HG03060 (cell line): Measurements from ENCODE around the gene RERE.

ENCODE experiments used
- ATAC-seq: cut with Tn5 transposase; IDR thresholded peaks from one replicate; pipeline ENCODE4 v1.9.1; 2021; ENCODE audit warnings: low read depth, moderate number of reproducible peaks; ENCODE audit not compliant: unreplicated experiment

RERE gene

GRCh38 chr1:8677782-8678181 lies 139.7 kb downstream of the RERE start:
- no peak for ATAC-seq

GRCh38 chr1:8676813-8677212 lies 140.6 kb downstream of the RERE start:
- ATAC-seq: no peak

GRCh38 chr1:8676072-8676471 lies 141.4 kb downstream of the RERE start:
- no peak for ATAC-seq

- ATAC-seq: no peak
These were observed 142.5 kb downstream of the RERE start for GRCh38 chr1:8674912-8675311.

- no peak for ATAC-seq
These were observed 143.0 kb downstream of the RERE start for GRCh38 chr1:8674481-8674880.

- no peak for ATAC-seq
These were observed 146.0 kb downstream of the RERE start for GRCh38 chr1:8671306-8671917.

GRCh38 chr1:8670371-8670818 lies 147.0 kb downstream of the RERE start:
- ATAC-seq: no peak

GRCh38 chr1:8669606-8670335 lies 147.7 kb downstream of the RERE start:
- no peak for ATAC-seq

GRCh38 chr1:8667869-8668594 lies 149.4 kb downstream of the RERE start:
- ATAC-seq: no peak

- ATAC-seq: no peak
These were observed 150.9 kb downstream of the RERE start for GRCh38 chr1:8666389-8667167.

GRCh38 chr1:8665833-8666232 lies 151.6 kb downstream of the RERE start:
- no peak for ATAC-seq

GRCh38 chr1:8664887-8665286 lies 152.6 kb downstream of the RERE start:
- no peak for ATAC-seq

GRCh38 chr1:8663915-8664329 lies 153.5 kb downstream of the RERE start:
- ATAC-seq: no peak

- no peak for ATAC-seq
These were observed 154.2 kb downstream of the RERE start for GRCh38 chr1:8663090-8663802.

- ATAC-seq: no peak
These were observed 154.9 kb downstream of the RERE start for GRCh38 chr1:8662380-8663072.

- no peak for ATAC-seq
These were observed 156.0 kb downstream of the RERE start for GRCh38 chr1:8661185-8662110.

GRCh38 chr1:8660411-8660828 lies 157.0 kb downstream of the RERE start:
- ATAC-seq: no peak

GRCh38 chr1:8659593-8659992 lies 157.8 kb downstream of the RERE start:
- ATAC-seq: no peak

GRCh38 chr1:8653878-8654277 lies 163.6 kb downstream of the RERE start:
- no peak for ATAC-seq
